NCI-H1105 (cell line): ENCODE results near the gene COL5A2.

Source experiments
- DNase-seq: peaks from one replicate; lab custom pipeline; 2025; lab: John Stamatoyannopoulos, UW

Gene COL5A2

DNA sequence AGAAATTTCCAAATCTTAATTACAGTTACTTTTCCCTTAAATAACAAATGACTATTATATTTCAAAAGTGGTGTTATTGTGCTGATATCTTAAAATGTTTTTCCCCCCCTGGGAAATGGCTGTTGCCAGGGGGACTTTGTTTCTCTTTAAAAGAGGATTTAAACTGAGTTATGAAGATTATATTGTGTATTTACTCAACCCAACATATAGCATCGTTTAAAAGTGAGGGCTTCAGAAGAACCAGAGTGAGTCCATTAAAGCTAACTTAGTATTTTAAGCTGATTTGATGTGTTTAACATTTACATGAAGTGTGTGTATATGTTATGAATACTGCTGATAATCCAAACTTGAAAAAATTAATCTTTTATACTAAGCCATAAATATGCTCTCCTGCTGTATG lies 81.6 kb downstream of the COL5A2 start:
- no peak for DNase-seq

DNA sequence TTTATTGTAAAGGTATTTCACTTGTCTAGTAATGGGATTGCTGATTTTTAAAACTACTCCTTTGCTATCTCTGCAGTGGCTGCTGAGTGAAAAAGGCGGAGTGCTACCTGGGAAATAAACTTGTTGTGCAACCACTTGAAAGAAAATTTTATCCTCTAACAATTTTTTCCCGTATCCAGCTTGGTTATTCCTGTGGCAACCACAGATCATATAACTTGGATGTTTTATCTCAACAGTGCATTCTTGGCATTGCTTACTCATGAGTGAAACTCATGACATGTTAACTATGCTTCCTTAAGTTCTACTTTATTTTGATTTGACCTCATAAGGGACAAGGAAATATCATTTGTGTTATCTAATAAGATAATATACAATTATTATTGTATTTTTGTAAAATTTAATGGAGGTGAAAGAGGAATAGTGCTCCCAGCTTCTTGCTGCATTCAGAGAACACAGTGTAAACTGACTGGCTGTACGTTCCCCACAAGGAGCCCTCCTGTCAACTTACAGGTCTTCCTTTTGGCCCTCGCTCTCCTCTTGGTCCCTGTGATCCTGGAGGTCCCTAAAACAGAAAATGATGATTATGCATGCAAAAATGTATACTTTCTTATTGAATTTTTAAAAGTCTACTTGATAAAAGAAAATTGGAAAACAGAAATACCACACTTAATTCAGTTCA lies 82.7 kb downstream of the COL5A2 start:
- no peak for DNase-seq

DNA sequence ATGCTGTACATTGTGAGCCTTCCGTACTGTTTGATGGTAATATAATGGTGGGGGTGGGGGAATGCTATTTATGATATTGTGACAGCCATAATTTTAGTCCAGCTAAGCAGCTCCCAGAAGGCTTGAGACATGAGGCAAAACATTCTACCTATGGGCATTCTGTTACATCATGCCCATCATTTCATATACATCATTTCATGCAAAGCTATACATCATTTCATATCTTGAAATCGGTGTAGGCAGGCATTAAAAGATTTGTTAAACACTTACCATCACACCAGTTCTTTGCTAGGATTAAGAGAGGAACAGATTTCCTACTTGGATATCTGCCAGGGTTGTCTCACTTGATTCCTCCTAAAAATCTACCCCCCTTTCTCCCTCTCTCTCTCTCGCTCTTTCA lies 84.5 kb downstream of the COL5A2 start:
- DNase-seq, result no peak

DNA sequence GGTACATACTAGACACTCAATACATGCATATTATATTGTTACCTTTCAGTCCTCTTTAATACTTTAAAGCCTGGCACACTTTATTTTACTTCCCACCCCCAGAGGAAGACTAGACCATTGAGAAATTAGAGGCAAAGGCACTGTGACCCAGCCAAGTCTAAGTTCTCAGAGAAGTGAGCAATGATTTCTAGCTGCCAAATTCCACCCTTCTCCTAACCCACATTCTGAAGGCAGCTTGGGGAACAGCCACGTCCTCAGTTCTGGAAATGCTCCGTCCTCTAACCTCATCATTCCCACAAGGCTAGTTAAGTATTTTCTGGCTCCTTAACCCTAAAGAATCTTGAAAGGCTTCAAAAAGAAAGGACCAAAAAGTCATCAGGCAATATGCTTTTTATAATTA lies 86.6 kb downstream of the COL5A2 start:
- no peak for DNase-seq

DNA sequence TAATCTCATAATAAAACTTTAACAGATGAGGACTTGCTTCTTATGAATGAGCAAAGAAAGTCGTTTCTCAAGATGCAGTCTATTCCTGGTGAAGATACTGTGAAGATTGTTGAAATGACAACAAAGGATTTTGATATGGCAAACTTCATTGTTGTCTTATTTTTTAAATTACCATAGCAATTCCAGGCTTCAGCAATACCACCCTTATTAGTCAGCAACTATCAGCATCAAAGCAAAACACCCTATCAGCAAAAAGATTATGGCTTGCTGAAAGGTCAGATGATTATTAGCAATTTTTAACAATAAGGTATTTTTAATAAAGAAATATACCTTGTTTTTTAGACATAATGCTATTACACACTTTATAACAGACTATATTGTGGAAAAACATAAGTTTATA lies 88.3 kb downstream of the COL5A2 start:
- no peak for DNase-seq

DNA sequence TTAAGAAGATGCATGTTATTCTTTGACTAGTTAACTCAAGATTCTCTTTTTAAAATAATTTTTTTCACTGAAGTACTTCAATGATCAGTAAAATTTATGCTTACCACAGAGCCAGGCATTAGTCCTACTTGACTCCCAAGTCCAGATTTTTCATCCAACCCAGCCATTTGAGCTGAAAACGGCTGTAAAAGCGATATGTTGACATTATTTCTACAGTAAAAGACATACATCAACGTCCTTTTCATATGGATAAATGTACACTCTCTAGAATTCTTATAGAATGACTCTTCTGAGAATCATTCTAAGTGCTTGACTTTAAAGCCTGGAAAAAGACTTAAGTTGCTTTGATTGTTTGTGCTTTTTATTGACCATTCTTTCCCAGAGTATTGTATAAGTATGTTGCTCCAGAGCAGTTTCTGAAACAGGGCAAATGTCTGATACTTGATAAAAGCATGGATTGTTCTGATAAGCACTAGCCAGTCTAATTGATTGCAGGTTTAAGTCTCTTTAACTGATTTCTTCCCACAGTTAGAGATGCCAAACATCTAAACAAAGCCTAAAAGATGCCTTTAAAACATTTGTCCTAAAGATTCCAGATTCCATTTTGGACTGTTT lies 90.9 kb downstream of the COL5A2 start:
- DNase-seq, result no peak

DNA sequence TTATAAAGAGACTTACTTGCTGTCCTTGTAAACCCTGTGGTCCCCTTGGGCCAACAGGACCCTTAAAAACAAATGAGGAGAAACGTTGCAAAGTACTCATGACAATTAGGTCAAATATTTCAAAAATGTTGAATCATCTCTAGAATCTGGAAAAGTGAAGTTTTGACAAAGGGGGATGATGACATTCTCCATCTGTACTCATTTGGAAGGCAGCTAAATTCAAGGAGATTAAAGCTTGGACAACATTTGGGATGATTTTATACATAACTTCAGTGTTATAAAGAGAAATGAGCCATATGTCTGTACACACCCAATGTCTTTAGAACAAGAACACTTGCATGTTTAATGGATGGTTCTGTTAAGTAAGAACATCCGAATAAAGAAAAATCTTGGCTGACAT lies 92.9 kb downstream of the COL5A2 start:
- DNase-seq, result no peak

DNA sequence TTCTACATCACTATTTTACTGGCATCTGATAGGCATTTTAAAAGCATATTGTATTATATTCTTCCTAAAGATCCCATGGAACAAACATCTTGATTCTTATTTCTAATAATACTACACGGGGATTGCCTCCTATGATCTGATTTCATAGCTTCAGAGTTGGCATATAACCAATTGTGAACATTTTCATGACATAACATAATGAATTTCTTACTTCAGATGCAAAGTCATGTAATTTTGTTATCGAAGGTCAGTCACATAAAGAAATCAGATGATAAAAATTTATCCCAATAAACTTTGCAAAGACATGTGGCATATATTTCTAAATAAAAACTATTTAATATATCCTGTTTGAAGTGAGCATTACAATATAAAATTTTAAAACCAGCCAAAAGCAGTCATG lies 93.3 kb downstream of the COL5A2 start:
- DNase-seq, result no peak

DNA sequence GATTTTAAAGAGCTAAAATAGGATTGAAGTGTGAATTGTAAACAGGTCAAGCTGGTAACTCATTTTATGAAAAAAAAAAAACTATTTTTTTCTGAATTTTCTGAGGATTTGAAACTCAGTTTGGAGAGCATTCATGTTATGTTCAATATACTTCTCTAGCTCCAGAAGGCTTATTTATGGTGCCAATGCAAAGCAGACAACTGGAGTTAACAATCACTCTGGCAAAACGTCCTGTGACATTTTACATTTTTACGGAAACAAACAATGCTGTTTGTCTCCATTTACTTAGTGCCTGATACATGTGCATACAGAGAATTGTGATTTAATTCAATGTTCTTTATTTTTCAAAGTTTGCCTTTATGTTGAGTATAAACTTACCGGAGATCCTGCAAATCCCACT lies 96.0 kb downstream of the COL5A2 start:
- DNase-seq, result no peak

DNA sequence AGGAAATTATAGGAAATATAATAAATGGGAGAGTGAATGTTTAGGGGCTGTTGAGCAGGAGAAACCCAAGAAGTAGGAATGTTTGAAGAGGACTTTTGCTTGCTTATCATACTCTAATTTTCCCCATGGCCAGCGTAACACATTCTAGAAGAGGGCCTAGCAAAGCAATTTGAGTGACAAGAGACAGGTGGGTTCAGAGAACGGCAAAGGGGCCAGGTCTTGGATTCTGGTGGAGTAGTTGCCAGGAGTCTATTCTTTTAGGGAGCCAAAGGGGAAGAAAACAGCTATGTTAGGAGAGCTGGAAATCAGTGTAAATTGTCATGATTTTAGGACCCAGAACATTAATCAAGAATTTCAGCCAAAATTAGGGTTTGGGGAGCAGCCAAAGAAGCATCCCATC lies 96.5 kb downstream of the COL5A2 start:
- DNase-seq, result no peak

DNA sequence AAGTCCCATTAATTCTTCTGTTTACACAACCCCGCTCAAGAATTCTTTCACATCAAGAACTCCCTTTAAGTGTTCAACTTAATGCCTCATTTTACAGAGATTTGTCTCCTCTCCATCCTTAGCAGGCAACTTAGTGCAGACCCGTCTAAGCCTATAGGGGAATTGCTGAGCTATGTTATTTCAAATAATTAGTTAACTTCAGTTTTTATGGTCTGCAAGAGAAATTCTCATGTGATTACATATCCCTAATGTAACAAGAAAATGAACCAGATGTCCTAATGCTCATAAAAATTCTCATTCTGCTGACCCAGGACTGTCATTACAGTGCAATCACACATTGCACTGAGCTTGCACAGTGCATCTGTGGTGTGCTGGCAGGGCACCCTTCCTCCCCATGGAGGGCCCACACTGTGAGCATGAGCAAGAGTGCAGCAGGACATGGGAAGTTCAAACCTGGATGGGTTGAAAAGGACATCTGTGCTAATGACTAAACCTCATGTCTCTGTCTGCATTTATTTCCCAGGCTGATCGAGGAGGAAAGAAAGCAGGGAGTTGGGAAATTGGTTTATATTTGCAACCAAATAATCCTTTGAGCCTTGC lies 97.1 kb downstream of the COL5A2 start:
- no peak for DNase-seq

DNA sequence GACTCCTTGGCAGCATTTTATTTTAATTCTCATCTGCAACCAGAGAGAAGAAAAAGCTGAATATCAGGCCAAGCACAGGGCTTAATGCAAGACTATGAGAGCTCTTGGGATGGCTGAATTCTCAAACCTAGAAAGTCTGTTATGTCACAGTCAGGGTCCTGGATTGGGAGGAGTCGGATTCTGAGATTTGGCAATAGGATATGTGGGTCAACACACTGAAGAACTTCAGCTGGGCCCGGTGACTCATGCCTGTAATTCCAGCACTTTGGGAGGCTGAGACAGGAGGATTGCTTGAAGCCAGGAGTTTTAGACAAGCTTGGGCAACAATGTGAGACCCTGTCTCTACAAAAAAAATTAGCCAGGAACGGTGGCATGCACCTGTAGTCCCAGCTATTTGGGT lies 103.0 kb downstream of the COL5A2 start:
- no peak for DNase-seq

DNA sequence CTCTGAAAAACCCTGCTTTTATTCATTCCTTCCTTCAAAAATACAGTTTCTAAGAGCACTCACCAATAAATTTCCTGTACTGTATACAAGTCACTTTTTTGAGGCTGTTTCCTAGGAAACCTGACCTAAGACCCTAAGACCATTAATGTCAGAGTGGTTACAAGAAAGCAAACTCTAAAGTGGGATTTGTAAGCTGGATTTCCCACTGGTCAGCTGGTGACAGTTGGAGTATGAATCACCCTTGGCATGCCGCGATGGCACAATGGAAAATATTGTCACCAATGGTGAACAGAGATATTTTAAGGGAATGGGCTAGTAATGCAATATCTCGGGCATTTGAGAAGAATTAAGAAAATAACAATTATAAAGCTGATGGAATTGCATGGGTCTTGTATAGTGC lies 103.4 kb downstream of the COL5A2 start:
- no peak for DNase-seq

DNA sequence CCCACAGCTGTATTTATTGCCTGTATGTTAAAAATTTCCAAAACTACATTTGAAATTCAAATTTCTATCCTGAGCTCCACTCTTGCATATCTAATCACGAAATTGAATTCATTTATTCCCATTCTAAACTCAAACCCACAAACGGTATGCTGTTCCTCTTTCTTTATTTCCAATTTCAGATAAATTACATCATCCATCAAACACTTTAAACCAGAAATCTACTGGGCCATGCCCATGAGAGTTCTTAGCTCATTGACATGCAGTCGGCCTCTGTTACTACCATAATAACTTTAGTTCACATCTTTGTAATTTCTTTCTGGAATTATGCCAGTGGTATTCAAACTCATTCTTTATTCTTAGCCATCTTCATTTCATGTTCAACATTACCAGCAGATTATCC lies 105.1 kb downstream of the COL5A2 start:
- no peak for DNase-seq

DNA sequence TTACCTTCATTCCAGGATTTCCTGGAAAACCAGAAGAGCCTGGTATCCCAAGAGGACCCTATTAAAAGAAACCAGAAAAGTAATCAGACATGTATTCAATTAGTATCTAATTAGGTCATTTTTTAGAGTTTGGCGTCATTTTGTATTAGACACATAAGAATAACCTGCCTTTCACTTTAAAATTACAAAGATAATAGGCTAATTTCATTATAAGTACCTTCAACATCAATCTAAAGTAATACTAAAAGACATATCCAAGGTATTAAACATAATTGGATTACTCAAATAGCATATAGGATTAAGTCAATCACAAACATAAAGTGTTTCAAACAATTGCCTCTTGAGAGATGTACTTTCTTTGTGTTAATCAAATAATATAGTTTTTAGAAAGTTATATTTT lies 107.5 kb downstream of the COL5A2 start:
- DNase-seq, result no peak

DNA sequence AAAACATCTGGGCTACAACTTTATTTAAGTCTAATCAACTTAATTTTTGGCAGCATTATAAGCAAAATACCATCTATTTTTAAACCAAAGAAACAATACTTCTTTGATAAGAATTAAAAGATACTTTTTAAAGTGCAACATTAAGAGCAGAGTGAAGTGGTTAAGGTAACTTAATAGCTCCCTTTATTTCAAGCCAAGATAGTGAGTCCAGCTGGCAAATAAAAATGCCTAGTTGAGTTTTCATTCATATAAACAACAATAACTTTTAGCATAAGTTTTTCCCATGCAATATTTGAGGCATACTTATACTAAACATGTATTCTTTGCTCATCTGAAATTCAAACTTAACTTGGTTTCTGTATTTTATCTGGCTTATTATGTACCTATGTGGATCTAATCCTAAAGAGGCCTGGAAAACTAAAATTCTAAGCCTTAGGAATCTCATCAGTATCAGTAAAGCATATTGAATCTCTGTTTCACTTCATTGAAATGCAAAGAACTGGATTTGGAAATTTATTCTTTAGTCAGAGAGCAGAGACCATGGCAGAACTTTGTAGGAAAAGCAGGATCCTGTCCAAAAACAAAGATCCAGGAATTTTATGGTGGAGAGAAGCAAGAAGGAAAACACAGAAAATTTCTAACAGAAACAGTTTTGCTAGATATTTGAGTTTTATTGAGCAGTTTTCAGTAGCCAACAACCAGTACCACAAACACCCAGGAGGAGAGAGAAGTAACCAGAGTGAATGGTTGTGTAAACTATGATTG lies 109.5 kb downstream of the COL5A2 start:
- DNase-seq, result no peak

DNA sequence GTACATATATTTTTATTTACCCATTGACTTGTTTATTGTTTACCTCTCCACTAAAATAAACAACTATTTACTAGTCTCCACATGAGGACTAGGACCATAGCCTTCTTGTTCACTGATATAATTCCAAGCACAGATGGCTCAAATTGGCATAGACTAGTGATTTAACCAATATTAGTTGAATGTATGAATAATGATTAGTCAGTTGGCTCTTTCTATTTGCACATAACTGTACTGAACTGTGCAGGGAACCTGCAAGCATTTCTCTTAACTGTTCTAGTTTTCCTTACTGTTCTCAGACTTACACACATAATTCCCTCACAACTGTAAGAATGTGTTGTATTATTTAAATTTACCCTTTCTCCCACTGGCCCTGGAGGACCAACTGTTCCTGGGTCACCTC lies 113.5 kb downstream of the COL5A2 start:
- no peak for DNase-seq

DNA sequence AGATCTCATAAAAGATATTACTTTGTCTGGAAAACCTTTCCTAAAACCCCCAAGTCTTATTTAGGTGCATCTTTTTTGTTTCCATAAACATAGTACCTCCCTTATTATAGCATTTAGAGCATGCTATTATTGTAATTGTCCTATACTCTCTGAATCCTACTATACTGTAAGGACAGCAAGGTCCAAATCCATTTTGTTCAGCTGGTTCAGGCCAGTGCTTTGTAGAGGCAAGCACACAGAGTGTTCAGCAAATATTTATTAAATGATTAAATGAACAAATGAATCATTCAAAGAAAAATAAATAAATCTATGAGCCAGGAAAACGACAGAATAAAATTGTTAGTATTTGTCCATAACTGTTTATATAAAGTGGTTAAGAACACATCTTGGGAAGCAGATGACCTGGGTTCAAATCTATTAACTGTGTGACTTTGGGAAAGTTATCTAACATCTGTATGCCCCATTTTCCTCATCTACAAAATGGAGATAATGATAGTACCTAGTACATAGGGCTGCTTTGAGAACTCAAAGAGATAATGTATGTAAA lies 119.4 kb downstream of the COL5A2 start:
- DNase-seq, result no peak

DNA sequence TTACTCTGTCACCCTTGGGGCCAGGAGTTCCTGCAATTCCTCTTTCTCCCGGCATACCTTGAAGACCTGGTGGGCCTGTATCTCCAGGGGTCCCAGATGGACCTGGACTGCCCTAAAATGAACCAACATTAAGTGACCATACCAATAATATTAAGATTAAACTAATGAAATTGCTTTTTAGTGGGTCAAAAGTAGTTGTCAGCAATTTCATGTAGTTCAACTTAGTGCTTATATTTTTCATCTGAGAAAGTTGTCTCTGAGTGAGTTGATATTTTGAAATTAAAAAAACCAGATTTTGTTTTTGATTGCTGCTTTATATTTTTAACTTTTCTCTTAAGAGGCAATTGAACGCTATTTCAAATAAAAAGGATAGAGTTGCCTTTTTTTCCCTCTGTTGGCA lies 122.2 kb downstream of the COL5A2 start:
- DNase-seq, result no peak

DNA sequence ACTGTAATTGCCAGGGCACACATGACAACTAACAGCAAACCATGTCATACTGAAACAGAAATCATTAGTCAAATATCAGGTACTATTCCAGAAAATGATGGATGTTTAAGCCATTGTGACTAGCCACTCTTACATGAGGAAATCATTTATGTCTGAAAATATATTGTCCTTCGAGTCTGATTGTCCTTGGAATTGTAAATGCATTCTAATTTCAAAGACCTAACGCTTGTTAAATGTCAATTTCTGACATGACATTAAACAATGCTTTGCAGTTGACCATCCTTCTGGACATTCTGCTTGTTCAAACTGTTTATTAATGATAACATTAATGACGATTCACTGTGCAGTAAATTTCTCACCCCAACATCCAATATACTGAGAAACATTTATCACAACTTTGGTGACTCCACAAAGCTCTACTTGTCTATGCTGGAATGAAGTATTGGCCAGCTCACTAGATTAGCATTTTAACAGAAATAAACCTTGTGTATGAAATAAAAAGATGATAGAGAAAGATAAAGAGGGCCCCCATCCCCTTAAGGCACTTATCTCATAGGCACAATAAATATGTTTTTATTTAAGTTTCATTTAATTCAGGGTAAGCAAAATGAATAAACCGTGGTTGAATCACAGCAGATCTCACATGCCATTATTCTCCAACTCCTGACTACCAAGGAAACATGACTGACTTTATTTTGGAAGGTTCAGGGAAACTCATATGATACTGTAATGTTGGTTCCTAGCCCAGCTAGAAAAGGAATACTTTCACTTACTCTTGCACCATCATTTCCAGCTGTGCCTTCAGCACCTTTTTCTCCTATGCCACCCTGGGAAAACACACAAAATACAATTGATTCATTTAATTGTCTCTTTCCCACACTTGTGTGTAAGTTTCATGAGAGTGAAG lies 123.1 kb downstream of the COL5A2 start:
- no peak for DNase-seq

DNA sequence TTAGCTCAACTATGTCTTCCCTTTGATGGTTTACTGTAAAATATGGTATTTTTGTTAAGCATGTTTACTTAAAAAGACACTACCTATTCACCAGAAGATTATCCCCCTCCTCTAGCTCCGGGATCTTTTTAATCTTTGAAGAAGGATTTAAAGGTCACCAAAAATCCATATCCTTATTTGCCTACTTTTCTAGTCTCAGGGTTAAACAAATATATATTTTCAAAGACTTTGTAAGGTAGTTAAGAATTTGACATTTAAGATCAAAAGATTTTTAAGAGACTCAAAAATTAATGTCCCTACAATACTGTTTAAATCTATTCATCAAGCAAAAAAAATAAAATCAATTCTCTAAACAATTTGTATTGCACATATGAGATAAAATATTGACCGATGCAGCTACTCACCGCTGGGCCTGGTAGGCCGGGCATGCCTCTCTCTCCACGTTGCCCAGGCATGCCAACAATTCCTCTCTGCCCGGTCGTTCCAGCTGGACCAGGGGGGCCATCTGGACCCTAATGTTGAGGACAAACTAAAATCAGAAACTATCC lies 129.3 kb downstream of the COL5A2 start:
- DNase-seq, result no peak
